Parathyroid adenoma (tissue), 2 donors: ENCODE measurements around the gene ZNF503.
A peak's percentile ranks its signal among the peaks of the same experiment; 100 is the strongest.

Source experiments
- H2AFZ ChIP-seq: fragments of 300-600 bp; sonication (generic); one replicate; pipeline ENCODE4 v1.7.0; 2017; ENCODE audit warnings: antibody characterized with exemption, mild to moderate bottlenecking
- H3K27ac ChIP-seq: fragments of 300-600 bp; sonication (generic); one replicate; pipeline ENCODE4 v1.7.0; 2017
- H3K27me3 ChIP-seq: fragments of 300-600 bp; sonication (generic); one replicate; pipeline ENCODE4 v1.7.0; 2017; ENCODE audit warnings: low read length; ENCODE audit not compliant: control insufficient read depth, insufficient read depth
- H3K36me3 ChIP-seq: fragments of 300-600 bp; sonication (generic); one replicate; pipeline ENCODE4 v1.7.0; 2017; ENCODE audit warnings: low read length; ENCODE audit not compliant: control insufficient read depth, insufficient read depth
- H3K4me1 ChIP-seq: fragments of 300-600 bp; sonication (generic); one replicate; pipeline ENCODE4 v1.7.0; 2017; ENCODE audit warnings: control low read depth
- H3K4me2 ChIP-seq: fragments of 300-600 bp; sonication (generic); one replicate; pipeline ENCODE4 v1.7.0; 2017; ENCODE audit warnings: low read length
- H3K4me3 ChIP-seq: fragments of 300-600 bp; sonication (generic); one replicate; pipeline ENCODE4 v1.7.0; 2017; ENCODE audit warnings: low read depth, low read length
- H3K79me2 ChIP-seq: fragments of 300-600 bp; sonication (generic); one replicate; pipeline ENCODE4 v1.7.0; 2017; ENCODE audit warnings: control low read depth
- H3K9ac ChIP-seq: fragments of 300-600 bp; sonication (generic); one replicate; pipeline ENCODE4 v1.7.0; 2017; ENCODE audit warnings: mild to moderate bottlenecking
- H3K9me3 ChIP-seq: fragments of 300-600 bp; sonication (generic); one replicate; pipeline ENCODE4 v1.7.0; 2017; ENCODE audit warnings: low read length; ENCODE audit not compliant: control insufficient read depth
- TF ChIP-seq, protein P1 (sequence below): fragments of 300-600 bp; sonication (generic); IDR thresholded peaks from one replicate; pipeline ENCODE4 v1.7.0; 2017; ENCODE audit warnings: antibody characterized with exemption, mild to moderate bottlenecking
- donor health status: primary hyperparathyroidism.

ZNF503 gene, protein sequence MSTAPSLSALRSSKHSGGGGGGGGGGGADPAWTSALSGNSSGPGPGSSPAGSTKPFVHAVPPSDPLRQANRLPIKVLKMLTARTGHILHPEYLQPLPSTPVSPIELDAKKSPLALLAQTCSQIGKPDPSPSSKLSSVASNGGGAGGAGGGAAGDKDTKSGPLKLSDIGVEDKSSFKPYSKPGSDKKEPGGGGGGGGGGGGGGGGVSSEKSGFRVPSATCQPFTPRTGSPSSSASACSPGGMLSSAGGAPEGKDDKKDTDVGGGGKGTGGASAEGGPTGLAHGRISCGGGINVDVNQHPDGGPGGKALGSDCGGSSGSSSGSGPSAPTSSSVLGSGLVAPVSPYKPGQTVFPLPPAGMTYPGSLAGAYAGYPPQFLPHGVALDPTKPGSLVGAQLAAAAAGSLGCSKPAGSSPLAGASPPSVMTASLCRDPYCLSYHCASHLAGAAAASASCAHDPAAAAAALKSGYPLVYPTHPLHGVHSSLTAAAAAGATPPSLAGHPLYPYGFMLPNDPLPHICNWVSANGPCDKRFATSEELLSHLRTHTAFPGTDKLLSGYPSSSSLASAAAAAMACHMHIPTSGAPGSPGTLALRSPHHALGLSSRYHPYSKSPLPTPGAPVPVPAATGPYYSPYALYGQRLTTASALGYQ

DNA sequence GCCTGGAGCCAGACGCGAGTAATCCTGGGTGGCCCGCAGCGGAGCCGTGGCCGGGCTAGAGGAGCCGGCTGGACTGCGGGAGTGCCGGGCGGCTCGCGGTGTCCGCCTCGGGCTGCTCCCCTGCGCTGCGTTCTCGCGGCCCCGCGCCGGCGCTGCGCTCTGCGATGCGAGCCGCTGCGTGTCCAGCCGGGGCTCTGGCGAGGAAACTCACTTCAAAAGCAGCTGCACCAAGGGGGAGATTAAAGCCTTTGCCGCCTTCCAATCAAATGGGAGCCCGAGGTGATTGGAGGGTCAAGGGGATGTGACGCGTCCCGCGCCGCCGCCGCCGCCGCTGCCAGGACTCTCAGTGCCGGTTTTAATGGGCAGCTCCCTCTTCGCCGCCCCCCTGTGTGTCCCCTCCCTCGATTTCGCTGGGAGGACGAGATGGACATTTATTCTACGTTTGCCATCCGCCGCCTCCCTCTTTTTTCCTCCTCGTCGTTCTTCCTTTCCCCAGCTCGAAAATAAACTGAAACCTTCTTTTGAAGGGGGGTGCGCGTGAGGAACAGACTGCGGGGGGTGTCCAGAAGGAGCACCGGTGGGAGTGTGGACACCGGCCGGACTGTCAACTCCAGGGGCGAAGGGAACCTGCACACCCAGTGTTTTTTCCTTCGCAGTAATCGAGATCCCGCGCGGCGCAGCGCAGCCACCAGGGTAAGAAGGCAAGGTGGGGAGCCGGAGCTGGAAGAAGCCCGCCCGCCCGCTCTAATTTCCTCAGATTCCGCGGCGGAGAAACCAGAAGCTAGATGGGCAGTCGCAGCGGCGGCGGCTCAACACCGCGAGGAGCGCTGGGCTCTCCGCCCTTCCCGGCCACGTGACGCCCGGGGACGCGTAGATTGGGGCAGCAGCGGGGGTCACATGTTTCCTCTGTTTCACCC is at the start of gene ZNF503:
TSS of gene ZNF503 (minus strand) at position 196 of the 917 bp plus-strand sequence. CDS start 345 bp downstream, outside the sequence.
- H3K4me1 ChIP-seq, result peaks cover 6% of the 10 kb centered on the region
- H3K4me3 ChIP-seq, result peak within 1 kb of the TSS; percentile 88

DNA sequence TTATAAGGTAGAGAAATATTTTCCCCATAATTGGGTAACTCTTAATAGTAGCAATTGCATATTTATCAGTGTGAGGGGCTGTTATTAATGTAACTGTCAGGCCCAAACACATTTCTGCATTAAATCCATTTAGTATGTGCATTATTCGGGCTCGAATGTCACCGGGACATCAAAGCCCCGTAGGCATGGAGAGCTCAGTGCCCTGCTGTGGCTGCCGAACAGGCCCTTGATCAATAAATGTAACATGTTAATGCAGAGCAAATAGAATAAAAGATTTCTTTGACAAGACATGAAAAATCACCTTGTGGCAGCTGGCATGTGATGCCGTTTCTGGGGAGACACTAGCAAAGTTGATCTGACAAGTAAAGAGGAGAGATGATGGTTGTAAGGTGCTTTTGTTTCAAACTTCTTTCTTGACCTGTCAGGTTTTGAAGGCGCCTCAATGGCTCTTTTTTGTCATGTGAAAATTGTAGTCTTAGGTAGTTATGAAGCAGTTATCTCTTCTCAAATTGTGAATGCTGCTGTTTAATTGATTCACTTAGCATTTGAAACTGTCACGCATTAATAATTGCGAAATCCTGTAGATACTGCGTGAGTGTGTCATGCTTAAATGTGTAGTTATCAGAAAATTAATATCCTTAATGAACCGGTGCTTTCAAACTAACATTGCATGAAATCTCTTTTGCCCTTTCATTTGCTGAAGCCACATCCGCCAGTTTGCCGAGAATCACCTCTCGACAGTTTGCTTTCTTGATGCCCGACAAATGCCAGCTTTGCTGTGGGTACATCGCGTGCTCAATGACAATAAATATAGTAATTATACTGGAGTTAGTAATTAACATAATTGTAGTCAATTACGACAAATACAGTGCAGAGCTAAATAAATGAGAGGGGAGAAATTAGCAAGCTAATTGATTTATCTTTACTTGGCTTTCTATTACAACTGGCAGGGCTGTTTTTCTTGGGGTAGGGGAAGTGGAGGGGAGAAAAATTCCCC is 49.4 kb upstream of the ZNF503 start:
- Histone ChIP-seq H3K9ac (no peak overlapping the region), H3K4me2 (no peak overlapping the region), H3K4me3 (no peak overlapping the region), H3K9me3 (no peaks in the 10 kb centered on the region), H2AFZ (no peak overlapping the region), H3K36me3 (no peaks in the 10 kb centered on the region), H3K27me3 (no peaks in the 10 kb centered on the region), H3K27ac (no peak overlapping the region), H3K79me2 (no peaks in the 10 kb centered on the region), H3K4me1 (no peaks in the 10 kb centered on the region)
- TF ChIP-seq, protein P1, sequence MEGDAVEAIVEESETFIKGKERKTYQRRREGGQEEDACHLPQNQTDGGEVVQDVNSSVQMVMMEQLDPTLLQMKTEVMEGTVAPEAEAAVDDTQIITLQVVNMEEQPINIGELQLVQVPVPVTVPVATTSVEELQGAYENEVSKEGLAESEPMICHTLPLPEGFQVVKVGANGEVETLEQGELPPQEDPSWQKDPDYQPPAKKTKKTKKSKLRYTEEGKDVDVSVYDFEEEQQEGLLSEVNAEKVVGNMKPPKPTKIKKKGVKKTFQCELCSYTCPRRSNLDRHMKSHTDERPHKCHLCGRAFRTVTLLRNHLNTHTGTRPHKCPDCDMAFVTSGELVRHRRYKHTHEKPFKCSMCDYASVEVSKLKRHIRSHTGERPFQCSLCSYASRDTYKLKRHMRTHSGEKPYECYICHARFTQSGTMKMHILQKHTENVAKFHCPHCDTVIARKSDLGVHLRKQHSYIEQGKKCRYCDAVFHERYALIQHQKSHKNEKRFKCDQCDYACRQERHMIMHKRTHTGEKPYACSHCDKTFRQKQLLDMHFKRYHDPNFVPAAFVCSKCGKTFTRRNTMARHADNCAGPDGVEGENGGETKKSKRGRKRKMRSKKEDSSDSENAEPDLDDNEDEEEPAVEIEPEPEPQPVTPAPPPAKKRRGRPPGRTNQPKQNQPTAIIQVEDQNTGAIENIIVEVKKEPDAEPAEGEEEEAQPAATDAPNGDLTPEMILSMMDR, result no peak

More for the DNA sequence above, at the start of gene ZNF503:
- Histone ChIP-seq H2AFZ (peak within 1 kb of the TSS; percentile 73), H3K27me3 (no peaks in the 10 kb centered on the region), H3K4me2 (peak within 1 kb of the TSS; percentile 76), H3K79me2 (no peaks in the 10 kb centered on the region), H3K9ac (no peak within 1 kb of the TSS), H3K27ac (peak within 1 kb of the TSS; percentile 68), H3K9me3 (no peaks in the 10 kb centered on the region), H3K36me3 (no peaks in the 10 kb centered on the region)
- TF ChIP-seq, protein P1, result no peak

DNA sequence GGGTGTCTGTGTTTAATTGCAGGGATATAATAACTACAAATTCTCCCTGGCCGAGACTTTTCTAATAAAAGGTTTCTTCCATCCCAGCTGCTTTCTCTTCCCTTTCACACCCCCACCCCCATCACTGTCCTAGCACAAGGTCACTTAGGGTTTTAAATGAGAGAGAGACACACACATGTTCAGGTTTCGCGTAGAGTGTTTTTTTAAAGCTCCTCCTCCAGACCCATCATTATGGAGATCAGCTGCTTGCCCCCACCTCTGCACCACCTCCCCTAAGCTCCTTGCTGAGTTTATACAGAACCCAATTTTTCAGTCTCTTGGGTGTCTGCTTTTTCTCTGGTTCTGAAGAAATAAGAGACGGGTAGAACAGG is 48.5 kb upstream of the ZNF503 start:
- Histone ChIP-seq H3K27ac (no peak overlapping the region), H3K4me2 (no peak overlapping the region), H3K4me3 (no peak overlapping the region), H3K9ac (no peak overlapping the region), H2AFZ (no peak overlapping the region), H3K79me2 (no peaks in the 10 kb centered on the region), H3K4me1 (no peaks in the 10 kb centered on the region), H3K27me3 (no peaks in the 10 kb centered on the region), H3K36me3 (no peaks in the 10 kb centered on the region), H3K9me3 (no peaks in the 10 kb centered on the region)
- TF ChIP-seq, protein P1, result no peak

DNA sequence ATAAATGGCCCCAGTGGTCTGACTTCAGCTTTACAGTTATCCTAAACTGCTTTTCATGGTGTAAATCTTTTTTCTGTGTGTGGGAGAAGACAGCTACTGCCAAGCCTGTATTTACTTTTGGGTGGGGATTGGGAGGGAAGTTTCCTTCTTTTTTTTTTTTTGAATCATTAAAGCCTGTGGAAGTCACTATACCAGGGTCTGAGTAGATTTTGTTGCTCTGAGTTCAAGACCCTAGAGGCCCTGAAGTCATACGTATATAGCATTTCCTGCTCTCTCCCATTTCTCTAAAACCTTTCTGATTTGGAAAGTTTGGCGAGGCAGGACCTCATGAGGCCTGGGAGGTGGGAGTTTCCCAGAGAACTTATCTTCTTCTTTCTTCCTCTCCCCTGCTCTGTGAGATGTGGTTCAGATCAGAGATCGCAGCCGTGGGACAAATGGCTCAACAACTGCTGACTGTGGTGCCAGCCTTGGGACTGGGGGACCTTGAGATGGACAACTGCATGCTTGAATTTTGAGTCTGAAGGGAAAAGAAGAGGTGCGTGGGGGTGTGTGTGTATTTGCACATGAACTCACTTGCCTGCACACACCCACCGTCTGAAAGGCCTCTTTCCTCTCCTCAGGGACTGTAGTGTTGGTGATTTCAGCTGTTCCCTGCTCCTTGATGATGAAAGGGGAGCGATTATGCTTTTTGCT is 48.0 kb upstream of the ZNF503 start:
- Histone ChIP-seq H3K4me1 (no peaks in the 10 kb centered on the region), H3K9me3 (no peaks in the 10 kb centered on the region), H3K4me3 (no peak overlapping the region), H3K36me3 (no peaks in the 10 kb centered on the region), H3K27me3 (no peaks in the 10 kb centered on the region), H3K9ac (no peak overlapping the region), H3K79me2 (no peaks in the 10 kb centered on the region), H3K4me2 (no peak overlapping the region), H3K27ac (no peak overlapping the region), H2AFZ (no peak overlapping the region)
- TF ChIP-seq, protein P1, result no peak
